Suprapubic skin (tissue), 3 donors: ENCODE data around the gene IL6ST.

ENCODE experiments used
- CTCF ChIP-seq, 2 donors: fragments of 200-600 bp in 1 of 2; fragments of 450-650 bp in 1 of 2; sonication (generic) in 1 of 2; IDR thresholded peaks; one replicate each; pipeline ENCODE4 v1.5.1; 2016 to 2019; ENCODE audit warnings: antibody characterized with exemption in 2 of 2, mild to moderate bottlenecking in 1 of 2, moderate library complexity in 1 of 2
- EP300 ChIP-seq: sonication (generic); formaldehyde crosslinking; IDR thresholded peaks from one replicate; pipeline ENCODE4 v1.6.1; 2017; ENCODE audit warnings: antibody characterized with exemption
- POLR2A ChIP-seq, 2 donors: fragments of 450-650 bp; IDR thresholded peaks; one replicate each; pipeline ENCODE4 v1.6.1; 2017; ENCODE audit warnings: antibody characterized with exemption in 2 of 2, mild to moderate bottlenecking in 2 of 2, moderate library complexity in 2 of 2

DNA sequence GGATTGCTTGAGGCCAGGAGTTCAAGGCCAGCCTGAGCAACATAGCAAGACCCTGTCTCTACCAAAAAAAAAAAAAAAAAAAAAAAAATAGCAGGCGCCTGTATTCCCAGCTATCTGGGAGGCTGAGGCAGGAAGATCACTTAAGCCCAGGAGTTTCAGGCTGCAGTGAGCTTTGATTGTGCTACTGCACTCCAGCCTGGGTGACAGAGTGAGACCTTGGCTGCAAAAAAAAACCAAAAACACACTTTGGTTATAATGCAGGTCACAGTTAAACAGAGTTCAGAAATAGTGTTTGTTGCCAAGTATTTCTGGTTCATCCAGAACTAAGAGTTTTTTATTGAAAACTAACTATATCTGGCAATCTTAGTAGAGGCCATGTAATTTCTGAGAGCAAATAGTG is 24.1 kb upstream of the IL6ST start:
- no peak for TF ChIP-seq POLR2A (IDR thresholded peaks at IDR 0.05)
- TF ChIP-seq CTCF (IDR thresholded peaks at IDR 0.05) = no peak
- no peak for TF ChIP-seq EP300
